Large intestine (tissue), 3 donors: ENCODE results near the gene NHLH2. TPM values are rescaled to one million over a fixed set of nuclear protein-coding genes. Genes with fewer than 3 reads are reported as not detected.

Experiments used
- DNase-seq, 2 donors: peaks; one replicate each; pipeline versions ENCODE4 v3.0.0 to v3.0.0-alpha.2; 2013
- H3K27ac ChIP-seq: one replicate; pipeline ENCODE4 v1.5.1; 2013; ENCODE audit warnings: low read length
- H3K27me3 ChIP-seq: 2 replicates; pipeline ENCODE4 v1.6.1; 2013; ENCODE audit warnings: low read length; ENCODE audit not compliant: control insufficient read depth, insufficient read depth
- H3K36me3 ChIP-seq: 2 replicates; pipeline ENCODE4 v1.6.1; 2013; ENCODE audit warnings: low read length; ENCODE audit not compliant: control insufficient read depth, insufficient read depth
- H3K4me1 ChIP-seq: one replicate; pipeline ENCODE4 v1.6.1; 2013; ENCODE audit warnings: low read length; ENCODE audit not compliant: control insufficient read depth, insufficient read depth
- H3K4me3 ChIP-seq: one replicate; pipeline ENCODE4 v1.5.1; 2013; ENCODE audit warnings: low read length
- H3K9me3 ChIP-seq: one replicate; pipeline ENCODE4 v1.6.1; 2013; ENCODE audit warnings: mild to moderate bottlenecking, low read depth, low read length, moderate library complexity; ENCODE audit not compliant: control insufficient read depth
- WGBS: methylation state at CpG from one replicate; pipeline ENCODE4 v1.1.5; 2013; ENCODE audit warnings: low lambda C conversion rate; ENCODE audit not compliant: insufficient coverage; 5-methylcytosine and 5-hydroxymethylcytosine counted together
- polyA plus RNA-seq: library from polyadenylated mRNA; unstranded; fragments of 120-200 nt; gene quantifications from one replicate; pipeline ENCODE4 v1.2.1, GENCODE V29; 2013

The NHLH2 gene
- polyA plus RNA-seq, 1 donor, result not detected

DNA sequence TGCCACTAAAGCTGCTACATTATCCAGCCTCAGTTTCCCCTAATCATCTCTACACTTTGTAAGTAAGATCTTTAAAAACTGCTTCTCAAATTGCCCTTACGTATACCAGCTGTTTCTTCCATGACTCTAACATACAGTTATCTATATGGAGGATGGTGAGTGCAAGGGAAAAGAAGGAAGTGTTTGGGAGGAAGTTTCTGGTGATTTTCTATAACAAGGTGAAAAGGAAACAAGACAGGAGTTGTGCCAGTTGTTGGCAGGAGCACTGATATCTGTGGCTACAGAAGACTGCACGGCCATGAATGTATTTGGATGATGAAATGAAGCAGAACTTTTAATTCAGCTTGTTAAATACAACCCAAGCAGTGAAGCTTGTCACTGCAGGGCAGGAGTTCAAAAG is 32.3 kb upstream of the NHLH2 start:
- Histone ChIP-seq H3K4me1 (no peaks in the 10 kb centered on the region), H3K27ac (no peak overlapping the region), H3K36me3 (no peaks in the 10 kb centered on the region), H3K4me3 (no peak overlapping the region), H3K9me3 (no peaks in the 10 kb centered on the region), H3K27me3 (peaks cover 16% of the 10 kb centered on the region)
- no peak for DNase-seq
- no CpG with 5 or more reads among the region's 2 CpGs for WGBS

DNA sequence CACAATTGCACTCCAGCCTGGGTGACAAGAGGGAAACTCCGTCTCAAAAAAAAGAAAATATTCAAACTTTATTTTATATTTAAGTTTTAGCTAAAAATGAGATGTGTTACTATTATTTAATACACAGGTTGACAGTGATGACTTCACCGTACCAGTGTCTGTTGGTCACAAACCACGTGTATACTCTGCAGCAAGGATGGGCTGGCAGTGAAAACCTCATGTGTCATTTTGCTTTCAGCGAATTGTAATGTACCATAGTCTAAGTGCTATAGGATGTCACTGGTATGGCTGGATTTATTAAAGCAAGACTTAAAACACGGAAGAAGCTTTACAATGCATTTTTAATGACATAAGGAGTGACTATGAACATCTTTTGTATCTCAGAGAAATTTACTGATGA is 28.1 kb upstream of the NHLH2 start:
- H3K36me3 ChIP-seq, result no peaks in the 10 kb centered on the region
- no peak overlapping the region for H3K27ac ChIP-seq
- H3K4me1 ChIP-seq, result no peaks in the 10 kb centered on the region
- H3K9me3 ChIP-seq, result no peaks in the 10 kb centered on the region
- no peak overlapping the region for H3K4me3 ChIP-seq
- WGBS, result 83% methylated on average over 1 of the region's 5 CpGs
- no peak for DNase-seq
- H3K27me3 ChIP-seq, result peaks cover 15% of the 10 kb centered on the region

DNA sequence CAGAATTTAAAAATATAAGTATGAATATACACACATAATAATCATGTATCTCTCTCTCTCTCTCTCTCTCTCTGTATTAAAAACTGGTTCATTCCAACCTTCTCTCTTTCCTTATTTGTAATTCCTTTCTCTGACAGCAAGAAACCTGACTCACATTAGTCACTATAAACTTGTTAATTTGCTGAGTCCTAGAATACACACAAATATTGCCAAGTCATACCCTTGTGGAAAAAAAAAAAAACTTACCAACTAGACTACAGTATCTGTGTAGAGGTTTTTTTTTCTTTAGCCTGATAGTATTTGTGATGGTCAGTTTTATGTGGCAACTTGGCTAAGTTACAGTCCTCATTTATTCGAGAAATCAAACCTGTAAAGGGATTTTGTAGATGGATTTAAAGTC is 26.3 kb upstream of the NHLH2 start:
- H3K27ac ChIP-seq, result no peak overlapping the region
- no peaks in the 10 kb centered on the region for H3K4me1 ChIP-seq
- no CpG with 5 or more reads among the region's 1 CpG for WGBS
- no peak overlapping the region for H3K4me3 ChIP-seq
- no peak for DNase-seq
- peaks cover 13% of the 10 kb centered on the region for H3K27me3 ChIP-seq
- no peaks in the 10 kb centered on the region for H3K9me3 ChIP-seq
- H3K36me3 ChIP-seq, result no peaks in the 10 kb centered on the region

DNA sequence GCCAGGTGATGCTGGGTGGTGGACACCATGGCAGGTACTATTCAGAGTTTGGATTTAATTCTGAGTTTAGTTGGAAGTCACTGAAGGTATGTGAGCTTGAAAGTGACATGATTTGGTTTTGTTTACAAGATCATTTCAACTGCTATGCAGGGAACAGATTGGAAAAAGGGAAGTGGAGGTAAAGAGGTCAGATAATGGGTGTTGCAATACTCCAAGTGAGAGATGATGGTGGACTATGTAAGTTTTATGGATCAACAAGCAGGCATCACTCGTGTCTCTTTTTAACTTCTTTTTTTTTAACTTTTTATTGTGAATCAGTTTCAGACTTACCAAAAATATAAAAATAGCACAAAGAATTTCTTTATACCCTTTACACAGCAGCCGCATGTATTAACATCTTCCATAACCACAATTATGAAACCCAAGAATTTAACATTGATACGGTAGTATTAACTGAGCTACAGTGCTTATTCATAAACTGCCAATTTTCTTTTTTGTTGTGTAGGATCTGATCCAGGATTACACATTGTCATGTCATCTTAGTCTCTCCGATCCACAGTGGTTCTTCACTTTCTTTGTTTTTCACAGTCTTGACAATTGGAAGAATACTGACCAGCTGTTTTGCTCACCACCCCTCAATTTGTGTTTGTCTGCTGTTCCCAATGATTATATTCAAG is 24.9 kb upstream of the NHLH2 start:
- no peak overlapping the region for H3K4me3 ChIP-seq
- 63% methylated on average over 3 of the region's 4 CpGs for WGBS
- H3K9me3 ChIP-seq, result no peaks in the 10 kb centered on the region
- DNase-seq, result no peak
- peaks cover 14% of the 10 kb centered on the region for H3K27me3 ChIP-seq
- H3K4me1 ChIP-seq, result no peaks in the 10 kb centered on the region
- no peaks in the 10 kb centered on the region for H3K36me3 ChIP-seq
- H3K27ac ChIP-seq, result no peak overlapping the region

DNA sequence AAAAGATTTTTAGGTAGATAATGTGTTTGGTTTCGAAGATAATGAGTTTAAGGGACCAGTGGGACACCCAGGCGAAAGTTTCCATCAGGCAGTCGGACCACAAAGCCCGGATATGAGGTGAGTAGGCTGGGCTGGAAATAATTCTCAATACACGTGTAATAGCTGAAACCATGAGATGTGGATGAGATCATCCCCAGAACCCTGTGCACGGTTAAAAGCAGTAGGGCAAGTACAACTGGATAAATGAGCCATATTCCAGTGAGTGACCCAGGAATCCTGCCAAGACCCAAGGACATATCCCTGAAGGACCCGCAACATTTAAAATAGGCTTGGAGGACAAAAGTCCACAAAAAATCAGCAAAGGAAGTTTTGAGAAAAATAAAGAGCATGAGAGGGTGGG is 21.5 kb upstream of the NHLH2 start:
- WGBS, result 84% methylated on average over 2 of the region's 7 CpGs
- Histone ChIP-seq H3K4me1 (no peaks in the 10 kb centered on the region), H3K4me3 (no peak overlapping the region), H3K9me3 (no peaks in the 10 kb centered on the region), H3K27ac (no peak overlapping the region), H3K36me3 (no peaks in the 10 kb centered on the region), H3K27me3 (peaks cover 24% of the 10 kb centered on the region)
- no peak for DNase-seq

DNA sequence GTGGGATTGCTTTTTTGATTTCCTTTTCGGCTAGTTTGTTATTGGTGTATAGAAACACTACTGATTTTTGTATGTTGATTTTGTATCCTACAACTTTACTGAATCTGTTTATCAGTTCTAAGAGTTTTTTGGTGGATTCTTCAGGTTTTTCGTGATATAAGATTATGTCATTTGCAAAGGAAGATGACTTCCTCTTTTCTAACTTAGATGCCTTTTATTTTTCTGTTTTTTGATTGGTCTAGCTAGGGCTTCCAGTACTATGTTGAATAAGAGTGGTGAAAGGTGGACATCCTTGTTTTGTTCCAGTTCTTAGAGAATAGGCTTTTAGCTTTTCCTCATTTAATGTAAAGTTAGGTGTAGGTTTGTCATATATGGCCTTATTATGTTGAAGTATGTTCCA is 13.1 kb upstream of the NHLH2 start:
- peaks cover 9% of the 10 kb centered on the region for H3K27me3 ChIP-seq
- no peak for DNase-seq
- H3K4me3 ChIP-seq, result no peak overlapping the region
- H3K36me3 ChIP-seq, result no peaks in the 10 kb centered on the region
- no peaks in the 10 kb centered on the region for H3K4me1 ChIP-seq
- no CpG with 5 or more reads among the region's 2 CpGs for WGBS
- no peaks in the 10 kb centered on the region for H3K9me3 ChIP-seq
- H3K27ac ChIP-seq, result no peak overlapping the region

DNA sequence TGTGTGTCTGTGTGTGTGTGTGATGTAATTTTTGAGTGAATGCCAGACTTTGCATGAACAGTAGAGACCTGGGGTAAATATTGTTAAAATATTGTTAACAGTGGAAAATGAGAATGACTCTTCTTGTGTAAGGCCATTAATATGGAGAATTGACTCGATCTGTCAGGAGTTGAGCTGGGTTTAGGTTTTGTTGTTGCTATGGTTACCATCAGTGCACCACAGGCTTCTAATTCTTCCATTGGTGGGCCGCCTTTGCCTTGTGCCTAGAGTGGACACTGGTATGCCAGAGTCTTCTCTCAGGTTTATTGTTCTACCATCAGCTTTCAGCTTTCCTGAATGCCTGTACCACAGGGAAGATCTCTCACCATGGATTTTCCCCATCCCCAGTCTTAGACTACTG is 10.0 kb upstream of the NHLH2 start:
- Histone ChIP-seq H3K4me1 (no peaks in the 10 kb centered on the region), H3K27me3 (peaks cover 9% of the 10 kb centered on the region), H3K9me3 (no peaks in the 10 kb centered on the region), H3K36me3 (no peaks in the 10 kb centered on the region), H3K27ac (no peak overlapping the region), H3K4me3 (no peak overlapping the region)
- no peak for DNase-seq
- WGBS, result no CpG with 5 or more reads among the region's 2 CpGs

DNA sequence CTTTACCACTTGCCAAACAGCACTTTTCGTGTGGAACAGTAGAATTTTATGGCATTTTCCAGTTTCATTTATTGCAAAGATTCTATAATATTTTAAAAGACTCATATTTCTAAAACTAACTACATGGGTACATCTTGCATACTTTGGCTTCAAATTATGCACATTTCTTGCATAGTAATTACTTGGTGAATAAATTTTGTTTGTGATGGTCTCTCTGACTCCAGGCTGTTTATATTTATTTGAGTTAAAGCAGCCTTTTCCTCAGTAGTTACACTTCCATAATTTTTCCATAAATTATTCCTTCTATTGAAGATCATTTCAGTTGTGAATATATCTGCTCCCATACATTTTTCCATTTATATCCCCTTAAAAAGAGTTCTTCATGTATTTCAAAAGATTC is 6.9 kb upstream of the NHLH2 start:
- Histone ChIP-seq H3K9me3 (no peaks in the 10 kb centered on the region), H3K4me3 (no peak overlapping the region), H3K27ac (no peak overlapping the region), H3K27me3 (peaks cover 20% of the 10 kb centered on the region), H3K4me1 (no peaks in the 10 kb centered on the region), H3K36me3 (no peaks in the 10 kb centered on the region)
- WGBS, result no CpG with 5 or more reads among the region's 1 CpG
- no peak for DNase-seq

DNA sequence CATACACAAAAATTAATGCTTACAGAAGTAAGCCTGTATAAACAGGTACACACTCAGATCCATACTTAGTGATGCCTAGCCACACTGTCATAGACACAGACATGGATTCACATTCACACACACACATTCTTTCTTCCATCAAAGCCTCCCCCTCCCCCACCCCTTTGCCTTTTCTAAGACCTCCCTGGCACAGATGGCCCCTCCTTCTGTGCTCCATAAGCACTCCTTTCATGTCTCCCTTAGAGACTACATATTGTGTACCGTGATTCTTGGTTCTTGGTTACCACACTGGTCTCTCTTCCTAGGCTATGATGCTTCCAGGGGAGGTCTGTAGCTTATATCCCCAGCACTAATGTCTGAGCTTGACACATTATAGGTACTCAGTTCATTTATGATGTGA is 2.0 kb upstream of the NHLH2 start:
- no peak for DNase-seq
- peaks cover 10% of the 10 kb centered on the region for H3K9me3 ChIP-seq
- no peak overlapping the region for H3K27ac ChIP-seq
- H3K4me1 ChIP-seq, result peaks cover 5% of the 10 kb centered on the region
- H3K27me3 ChIP-seq, result peaks cover 61% of the 10 kb centered on the region
- no peak overlapping the region for H3K4me3 ChIP-seq
- WGBS, result no CpG with 5 or more reads among the region's 1 CpG
- no peaks in the 10 kb centered on the region for H3K36me3 ChIP-seq

DNA sequence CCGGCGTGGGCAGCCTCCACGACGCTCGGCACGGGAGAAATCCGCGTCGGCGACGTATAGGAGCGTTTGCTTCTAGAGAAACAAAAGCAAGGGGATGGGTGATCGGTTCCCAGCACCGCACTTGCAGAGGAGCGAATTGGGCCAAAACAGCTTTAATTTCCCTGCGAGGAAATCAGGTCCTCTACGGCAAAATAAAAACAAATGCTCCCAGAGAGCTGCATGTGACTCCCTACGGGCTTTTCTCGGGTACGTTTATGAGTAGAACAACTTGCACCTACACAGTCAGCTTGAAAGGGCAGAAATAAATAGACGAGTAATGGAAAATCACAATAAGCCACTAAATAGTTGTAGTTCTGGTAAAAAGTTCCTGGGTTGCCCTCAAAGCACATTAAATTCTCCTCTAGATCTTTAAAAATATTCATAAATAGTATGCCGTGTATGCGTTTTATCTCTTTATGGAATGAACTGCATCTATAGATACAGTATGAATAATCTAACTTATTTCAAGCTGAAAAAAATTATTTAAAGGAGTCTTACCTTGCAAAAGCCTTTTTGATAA is 1.2 kb downstream of the NHLH2 start:
- no peak for DNase-seq
- Histone ChIP-seq H3K27ac (no peak overlapping the region), H3K9me3 (peaks cover 10% of the 10 kb centered on the region), H3K27me3 (peaks cover 72% of the 10 kb centered on the region), H3K4me1 (peaks cover 5% of the 10 kb centered on the region), H3K36me3 (no peaks in the 10 kb centered on the region), H3K4me3 (no peak overlapping the region)
- WGBS, result 0% methylated on average over 3 of the region's 23 CpGs
